GM21786 (cell line): ENCODE results near the gene ZMIZ2.
"Not testable (repeated sequence)": the region's sequence is repeated elsewhere in the genome, so short reads cannot be mapped to it uniquely, and the experiment has no call there.

Experiments
- ATAC-seq: cut with Tn5 transposase; IDR thresholded peaks from one replicate; pipeline ENCODE4 v1.9.1; 2021; ENCODE audit not compliant: unreplicated experiment

Gene ZMIZ2

GRCh38 chr7:44799939-44800338 lies 51.3 kb downstream of the ZMIZ2 start:
- no peak for ATAC-seq

- ATAC-seq = no peak
Measured at GRCh38 chr7:44801890-44802289, 53.2 kb downstream of the ZMIZ2 start.

- no peak for ATAC-seq
Measured at GRCh38 chr7:44802418-44803025, 53.9 kb downstream of the ZMIZ2 start.

- not testable (repeated sequence) for ATAC-seq
Measured at GRCh38 chr7:44803828-44804519, 55.3 kb downstream of the ZMIZ2 start.

GRCh38 chr7:44805950-44806349 lies 57.3 kb downstream of the ZMIZ2 start:
- ATAC-seq = no peak

GRCh38 chr7:44808914-44809393 lies 60.3 kb downstream of the ZMIZ2 start:
- no peak for ATAC-seq

- ATAC-seq = no peak
Measured at GRCh38 chr7:44811093-44811492, 62.4 kb downstream of the ZMIZ2 start.

GRCh38 chr7:44811571-44811970 lies 62.9 kb downstream of the ZMIZ2 start:
- ATAC-seq = no peak

- ATAC-seq = no peak
Measured at GRCh38 chr7:44814919-44815318, 66.3 kb downstream of the ZMIZ2 start.

GRCh38 chr7:44819292-44819691 lies 70.6 kb downstream of the ZMIZ2 start:
- no peak for ATAC-seq
